HG02759 (cell line): ENCODE results near the gene C1QL4.

ENCODE experiments used
- ATAC-seq: cut with Tn5 transposase; IDR thresholded peaks from one replicate; pipeline ENCODE4 v1.9.1; 2021; ENCODE audit warnings: mild to moderate bottlenecking, moderate library complexity; ENCODE audit not compliant: unreplicated experiment

C1QL4 gene

DNA sequence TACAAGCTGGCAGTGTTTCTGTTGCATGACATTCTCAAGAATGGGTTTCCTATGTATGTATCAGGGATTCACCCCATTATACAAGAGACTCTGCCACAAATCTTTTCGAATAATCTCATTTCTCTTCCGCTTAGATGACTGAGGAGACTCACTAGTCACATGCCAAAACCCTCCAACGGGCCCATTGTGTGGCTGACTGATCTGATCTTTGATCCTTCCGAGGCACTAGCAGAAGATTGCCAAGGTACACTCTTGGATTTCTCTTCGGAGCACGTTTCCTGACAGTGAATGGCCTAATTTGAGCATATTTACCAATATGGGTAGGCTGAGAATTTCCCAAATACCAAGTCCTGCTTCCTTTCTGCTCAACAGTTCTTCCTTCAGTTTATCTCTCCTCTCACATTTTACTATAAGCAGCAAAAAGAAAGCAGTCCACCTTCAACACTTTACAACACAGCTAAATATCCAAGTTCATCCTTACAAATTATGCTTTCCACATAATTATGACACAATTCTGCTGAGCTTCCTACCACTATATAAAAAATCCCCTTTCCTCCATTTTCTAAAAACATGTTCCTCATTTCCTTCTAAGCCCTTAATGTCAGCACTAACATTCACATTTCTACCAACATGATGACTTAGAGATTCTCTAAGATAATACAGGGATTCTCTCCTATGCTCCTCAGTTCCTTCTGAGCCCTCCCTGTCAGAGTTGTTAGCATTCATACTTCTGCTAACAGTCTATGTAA, 31.1 kb downstream of the C1QL4 start:
- no peak for ATAC-seq

DNA sequence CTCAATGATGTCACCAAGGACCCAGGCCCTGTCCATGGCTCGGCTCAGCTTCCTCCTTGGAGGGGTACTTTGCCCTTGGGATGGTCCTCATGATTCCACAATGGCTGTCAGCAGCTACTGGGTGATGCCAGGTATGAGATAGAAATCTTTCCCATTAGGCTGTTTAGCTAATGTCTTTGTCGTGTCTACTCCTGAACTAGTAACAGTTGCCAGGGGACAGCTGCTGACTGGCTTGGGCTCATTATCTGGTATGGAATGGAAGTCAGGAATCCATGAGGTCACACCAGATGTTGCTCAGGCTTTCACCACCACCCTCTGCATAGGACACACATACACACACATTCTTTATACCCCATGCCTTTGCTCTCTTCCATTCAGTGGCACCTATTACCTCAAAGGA, 32.8 kb downstream of the C1QL4 start:
- no peak for ATAC-seq

DNA sequence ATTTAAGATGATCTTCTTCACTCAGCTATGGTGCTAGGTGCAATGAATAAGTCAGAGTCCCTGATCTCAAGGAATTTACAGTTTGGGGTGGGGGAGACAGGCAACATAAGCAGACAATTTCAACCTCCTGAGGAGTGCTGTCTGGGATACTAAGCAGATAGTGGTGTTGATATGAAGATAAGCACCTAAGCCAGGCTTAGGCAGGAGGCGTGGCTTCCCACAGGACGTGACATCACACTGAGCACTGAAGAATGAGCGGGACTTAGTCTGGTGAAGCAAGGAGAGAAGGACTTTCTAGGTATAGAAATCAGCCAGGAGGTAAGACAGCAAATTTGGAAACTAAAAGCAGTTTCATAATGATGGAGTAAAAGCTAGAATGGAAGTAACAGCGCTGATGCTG, 35.2 kb downstream of the C1QL4 start:
- no peak for ATAC-seq

DNA sequence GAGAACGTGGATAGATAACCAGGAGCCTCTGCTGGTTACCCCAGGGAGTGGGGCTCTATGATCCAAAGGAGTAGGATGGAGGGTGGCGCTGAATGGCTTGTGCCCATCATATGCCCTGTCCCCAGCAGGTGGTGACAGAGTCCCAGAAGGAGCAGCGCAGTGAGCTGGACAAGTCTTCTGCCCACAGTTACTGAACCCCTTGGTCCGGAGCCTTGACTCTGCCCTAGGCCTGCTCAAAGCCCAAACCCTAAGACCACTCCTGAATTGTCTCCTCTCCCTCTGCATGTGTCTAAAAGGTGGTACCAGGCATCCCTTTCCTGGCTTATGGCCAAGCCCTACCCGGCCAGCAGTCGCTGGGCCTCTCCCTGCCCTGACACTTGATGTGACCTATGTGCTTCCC, 38.8 kb downstream of the C1QL4 start:
- ATAC-seq, result no peak

DNA sequence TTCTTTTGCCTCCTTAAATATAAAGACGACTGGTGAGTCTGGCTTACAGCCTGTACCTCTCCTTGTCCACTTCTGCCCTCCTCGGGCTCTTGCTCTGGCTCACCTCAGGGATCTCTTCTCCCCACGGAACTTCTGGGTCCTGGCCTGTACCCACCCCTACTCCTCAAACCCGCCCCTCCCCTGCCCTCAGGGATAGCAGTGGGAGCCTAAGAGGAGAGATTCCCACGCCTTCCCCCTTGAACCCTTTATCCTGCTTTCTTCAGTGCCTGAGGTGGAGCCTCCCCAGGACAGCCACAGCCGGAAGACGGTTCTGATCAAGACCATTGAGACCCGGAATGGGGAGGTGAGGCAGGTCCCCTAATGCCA, 39.3 kb downstream of the C1QL4 start:
- ATAC-seq, result no peak

DNA sequence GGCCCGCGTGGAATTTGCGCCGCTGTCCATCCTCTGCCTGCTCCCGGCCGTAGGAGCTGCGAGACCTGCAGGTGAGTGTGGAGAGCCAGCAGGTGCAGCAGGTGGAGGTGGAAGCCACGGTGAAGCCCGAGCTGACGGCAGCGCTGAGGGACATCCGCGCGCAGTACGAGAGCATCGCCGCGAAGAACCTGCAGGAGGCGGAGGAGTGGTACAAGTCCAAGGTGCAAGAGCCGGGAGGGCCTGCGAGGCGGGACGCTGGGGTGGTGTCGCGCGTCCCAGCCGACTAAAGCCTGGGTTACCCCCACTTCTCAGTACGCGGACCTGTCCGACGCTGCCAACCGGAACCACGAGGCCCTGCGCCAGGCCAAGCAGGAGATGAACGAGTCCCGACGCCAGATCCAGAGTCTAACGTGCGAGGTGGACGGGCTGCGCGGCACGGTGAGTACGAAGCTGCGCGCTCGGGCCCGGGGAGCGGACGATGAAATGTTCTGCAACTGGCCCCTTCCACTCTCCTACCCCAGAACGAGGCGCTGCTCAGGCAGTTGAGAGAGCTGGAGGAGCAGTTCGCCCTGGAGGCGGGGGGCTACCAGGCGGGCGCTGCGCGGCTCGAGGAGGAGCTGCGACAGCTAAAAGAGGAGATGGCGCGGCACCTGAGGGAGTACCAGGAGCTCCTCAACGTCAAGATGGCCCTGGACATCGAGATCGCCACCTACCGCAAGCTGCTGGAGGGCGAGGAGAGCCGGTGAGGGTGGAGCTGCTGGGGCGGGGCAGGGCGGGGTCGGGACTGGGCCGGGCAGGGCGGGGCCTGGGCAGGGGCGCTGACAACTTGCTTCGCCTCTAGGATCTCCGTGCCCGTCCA, 39.9 kb downstream of the C1QL4 start:
- ATAC-seq, result no peak

DNA sequence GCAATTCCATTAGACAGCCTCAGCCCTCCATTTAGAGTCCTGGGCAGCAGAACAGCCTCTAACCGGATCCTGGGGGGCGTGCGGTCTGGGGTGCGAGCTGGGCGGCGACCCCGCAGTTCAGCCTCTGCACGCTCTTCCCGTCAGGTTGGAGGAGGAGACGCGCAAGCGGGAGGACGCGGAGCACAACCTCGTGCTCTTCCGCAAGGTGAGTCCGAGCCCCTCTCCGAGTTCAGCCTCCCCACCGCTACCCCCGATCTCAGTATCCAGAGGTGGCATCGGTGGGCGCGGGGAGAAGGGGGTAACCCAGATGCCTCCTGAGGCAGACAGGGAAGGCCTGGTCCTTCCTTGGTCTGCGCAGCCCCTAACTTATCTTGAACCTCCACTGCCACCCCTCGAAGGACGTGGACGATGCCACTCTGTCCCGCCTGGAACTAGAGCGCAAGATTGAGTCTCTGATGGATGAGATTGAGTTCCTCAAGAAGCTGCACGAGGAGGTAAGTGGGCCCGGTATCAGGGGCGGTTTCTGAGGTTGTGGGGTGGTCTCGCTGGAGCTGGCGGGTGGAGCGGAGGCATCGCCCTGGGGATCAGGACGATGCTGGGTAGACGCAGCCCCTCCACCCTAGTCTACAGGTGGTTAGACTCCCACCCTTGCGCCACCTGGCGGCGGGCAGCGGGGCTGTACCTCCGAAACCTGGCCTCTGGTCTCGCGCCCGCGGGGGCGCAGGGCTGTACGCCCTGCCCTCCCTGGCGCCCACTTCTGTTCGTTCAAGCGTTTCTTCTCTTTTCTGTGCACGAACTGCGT, 40.8 kb downstream of the C1QL4 start:
- no peak for ATAC-seq

DNA sequence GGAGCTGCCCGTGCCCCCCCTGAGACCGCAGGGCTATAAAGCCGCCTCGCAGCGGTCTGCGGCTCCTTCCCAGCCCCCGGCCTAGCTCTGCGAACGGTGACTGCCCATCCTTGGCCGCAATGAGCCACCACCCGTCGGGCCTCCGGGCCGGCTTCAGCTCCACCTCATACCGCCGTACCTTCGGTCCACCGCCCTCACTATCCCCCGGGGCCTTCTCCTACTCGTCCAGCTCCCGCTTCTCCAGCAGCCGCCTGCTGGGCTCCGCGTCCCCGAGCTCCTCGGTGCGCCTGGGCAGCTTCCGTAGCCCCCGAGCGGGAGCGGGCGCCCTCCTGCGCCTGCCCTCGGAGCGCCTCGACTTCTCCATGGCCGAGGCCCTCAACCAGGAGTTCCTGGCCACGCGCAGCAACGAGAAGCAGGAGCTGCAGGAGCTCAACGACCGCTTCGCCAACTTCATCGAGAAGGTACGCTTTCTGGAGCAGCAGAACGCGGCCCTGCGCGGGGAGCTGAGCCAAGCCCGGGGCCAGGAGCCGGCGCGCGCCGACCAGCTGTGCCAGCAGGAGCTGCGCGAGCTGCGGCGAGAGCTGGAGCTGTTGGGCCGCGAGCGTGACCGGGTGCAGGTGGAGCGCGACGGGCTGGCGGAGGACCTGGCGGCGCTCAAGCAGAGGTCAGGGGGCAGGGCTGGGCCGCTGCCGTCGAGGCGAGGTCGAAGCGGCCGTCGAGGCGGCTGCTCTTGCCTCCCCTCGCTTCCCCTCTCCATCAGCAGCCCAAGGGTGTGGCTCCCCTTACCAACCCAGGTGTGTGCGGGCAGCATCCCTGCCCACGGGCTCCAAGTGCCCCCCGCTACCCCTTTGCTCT, 41.7 kb downstream of the C1QL4 start, which contains the start of gene PRPH:
Gene PRPH, plus strand, starts transcription at position 66 of the 855 bp plus-strand sequence. Its CDS starts 54 bp downstream, at position 120.
- no peak for ATAC-seq

DNA sequence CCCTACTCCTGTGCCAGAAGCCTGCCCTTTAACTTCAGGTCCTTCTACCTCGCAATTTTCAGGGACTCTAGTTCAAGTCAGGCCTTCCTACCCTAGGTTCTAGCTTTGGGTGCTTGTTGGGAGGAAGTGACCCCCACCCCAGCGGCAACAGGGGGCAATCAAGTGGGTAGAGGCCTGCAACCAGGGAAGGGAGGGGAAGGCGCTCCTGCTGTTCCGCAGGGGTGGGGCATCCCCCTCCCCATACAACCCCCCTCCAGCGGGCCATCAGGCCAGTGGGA, 42.2 kb downstream of the C1QL4 start:
- no peak for ATAC-seq

DNA sequence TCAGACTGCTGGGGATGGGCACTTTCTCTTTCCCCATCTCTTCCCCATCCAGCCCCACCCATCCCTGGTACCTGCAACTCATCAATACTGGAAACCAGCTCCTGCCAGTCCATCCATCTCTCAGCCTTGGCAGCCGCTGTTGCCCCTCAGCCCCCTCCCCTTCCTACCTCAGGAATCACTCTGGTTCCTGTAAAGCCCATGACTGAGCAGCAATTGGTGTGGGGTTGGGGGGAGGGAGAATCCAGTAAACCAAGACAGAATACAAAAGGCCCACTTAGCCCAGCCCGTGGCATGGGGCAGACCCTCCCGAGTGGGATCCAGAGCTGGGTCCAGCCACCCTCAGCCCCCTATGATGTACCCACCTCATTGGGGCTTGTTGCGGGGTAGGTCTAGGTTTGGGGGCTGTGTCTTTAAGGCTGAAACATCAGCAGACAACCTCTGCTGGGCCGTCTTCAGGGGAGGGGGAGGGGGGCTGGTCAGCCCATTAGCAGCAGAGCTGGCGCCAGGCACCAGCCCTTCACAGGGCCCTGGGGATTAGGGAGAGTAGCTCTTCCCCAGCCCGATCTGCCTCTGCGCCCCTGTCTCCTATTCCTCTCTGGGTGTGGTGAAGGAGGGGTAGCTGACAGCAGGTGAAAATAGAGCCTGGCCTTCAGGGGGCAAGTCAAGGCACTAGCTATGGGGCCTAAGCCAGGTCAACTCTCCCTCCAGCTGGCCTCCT, 42.7 kb downstream of the C1QL4 start:
- ATAC-seq, result no peak

DNA sequence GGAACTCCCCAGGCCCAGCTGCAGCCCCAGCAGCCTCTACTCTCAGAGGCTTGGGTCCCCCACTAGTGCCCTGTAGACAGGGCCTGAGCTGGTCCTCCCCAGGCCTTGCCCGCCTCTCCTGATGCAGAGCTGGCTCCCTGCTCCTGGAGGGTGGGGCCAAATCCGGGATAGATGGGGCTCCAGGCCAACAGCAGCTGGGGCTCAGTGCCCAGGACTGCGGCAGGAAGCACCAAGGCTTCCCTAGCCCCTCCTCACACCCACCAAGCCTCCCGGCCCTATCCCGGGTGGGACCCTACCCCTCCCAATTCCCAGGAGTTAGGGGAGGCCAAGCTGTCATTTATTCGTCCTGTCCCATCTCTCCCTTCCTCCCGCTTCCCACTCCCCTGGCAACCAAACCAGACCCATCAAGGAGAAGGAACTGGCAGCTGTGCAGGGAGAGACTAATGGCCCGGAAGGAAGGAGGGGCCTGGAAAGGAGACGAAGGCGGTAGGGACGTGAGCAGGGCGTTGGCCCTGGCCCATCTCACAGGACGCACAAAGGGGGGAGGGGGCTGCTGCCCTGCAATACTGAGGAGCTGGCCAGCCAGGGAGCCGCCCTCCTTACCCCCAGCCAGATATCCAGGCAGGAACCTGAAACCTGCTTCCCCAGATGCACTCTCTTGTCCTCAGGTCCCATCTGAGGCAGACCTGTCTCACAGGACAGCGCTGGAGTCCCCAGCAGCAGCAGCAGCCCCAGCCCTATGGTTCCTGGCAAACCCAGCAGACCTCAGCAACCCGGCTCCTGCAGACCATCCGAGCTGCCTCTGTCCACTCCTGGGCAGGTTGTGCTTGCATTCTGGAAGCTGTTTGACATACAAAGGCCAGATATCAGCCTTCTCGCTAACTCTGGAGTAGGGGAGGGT, 43.7 kb downstream of the C1QL4 start:
- no peak for ATAC-seq

DNA sequence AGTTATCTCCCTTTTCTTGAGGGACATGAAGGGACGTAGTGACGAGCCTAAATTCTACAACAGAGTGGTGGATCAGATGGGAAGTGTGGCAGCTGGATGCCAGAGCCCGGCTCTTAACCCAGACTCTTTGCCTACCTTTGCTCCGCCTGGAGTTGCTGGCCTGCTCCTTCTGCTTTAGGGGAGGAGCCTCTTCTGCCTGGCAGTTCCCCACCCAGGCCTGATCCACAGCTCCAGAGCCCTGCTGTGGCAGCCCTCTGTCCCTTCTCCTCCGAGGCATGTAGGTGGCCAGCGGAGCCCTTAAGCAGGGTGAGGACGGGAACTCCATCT, 44.3 kb downstream of the C1QL4 start:
- ATAC-seq, result no peak

DNA sequence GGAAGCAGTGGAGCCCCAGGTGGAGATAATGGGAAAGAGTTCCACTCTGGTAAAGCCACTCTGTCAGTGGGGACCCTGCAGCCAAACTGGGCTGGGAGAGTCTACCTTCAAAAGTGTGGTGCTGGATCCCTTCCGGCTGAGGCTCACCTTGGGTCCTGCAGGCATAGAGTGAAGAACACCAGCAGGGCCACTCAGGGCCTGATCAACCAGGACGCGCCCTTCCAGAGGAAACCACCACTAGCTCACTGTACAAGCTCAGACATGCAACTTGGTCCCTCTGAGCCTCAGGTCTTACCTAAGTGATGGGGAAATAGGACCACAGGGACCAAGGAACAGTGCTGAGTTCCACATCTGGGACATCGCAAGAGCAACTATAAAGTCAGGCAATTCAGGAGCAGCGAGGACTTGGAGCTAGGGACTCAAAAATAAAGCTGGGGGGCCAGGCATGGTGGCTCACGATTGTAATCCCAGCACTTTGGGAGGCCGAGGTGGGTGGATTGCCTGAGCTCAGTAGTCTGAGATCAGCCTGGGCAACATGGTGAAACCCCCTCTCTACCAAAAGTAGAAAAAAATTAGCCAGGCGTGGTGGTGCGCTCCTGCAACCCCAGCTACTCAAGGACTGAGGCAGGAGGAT, 47.9 kb downstream of the C1QL4 start:
- ATAC-seq, result no peak

DNA sequence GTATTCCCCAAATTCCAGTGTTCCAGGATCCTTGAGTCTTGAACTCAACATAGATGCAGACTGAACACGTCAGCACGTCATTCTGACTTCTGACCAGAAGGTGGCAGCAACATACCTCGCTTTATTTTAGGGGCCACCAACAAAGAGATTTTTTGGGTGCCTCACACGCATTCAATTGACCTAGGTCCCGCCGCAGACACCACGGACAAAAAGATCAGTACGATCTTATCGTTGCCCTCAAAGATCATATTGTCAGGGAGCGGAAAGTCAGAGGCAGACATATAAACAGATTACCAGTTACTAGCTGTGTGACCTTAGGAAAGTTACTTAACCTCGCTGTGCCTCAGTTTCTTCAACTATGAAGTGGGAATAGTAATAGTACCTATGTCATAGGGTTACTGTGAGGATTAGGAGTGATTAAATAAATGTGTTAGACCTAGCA, 48.6 kb downstream of the C1QL4 start:
- no peak for ATAC-seq

DNA sequence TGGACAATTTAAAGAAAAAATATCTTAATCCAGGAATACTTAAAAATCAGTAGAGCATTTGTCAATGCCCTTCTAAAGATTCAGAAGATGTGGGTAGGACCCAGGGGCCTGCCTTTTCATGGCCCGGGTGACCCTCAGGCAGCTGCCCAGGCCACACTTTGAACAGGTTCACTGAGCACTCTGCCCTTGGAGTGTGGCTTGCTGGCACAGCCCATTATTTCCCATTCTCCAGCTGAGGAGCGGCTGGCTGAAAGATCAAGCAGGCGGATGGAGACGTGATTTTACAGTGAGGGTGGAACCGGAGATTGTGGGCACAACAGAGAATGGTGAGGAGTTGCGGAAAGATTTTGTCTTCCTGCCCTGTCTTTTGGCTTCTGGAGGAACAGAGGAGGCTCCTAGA, 49.1 kb downstream of the C1QL4 start:
- no peak for ATAC-seq

DNA sequence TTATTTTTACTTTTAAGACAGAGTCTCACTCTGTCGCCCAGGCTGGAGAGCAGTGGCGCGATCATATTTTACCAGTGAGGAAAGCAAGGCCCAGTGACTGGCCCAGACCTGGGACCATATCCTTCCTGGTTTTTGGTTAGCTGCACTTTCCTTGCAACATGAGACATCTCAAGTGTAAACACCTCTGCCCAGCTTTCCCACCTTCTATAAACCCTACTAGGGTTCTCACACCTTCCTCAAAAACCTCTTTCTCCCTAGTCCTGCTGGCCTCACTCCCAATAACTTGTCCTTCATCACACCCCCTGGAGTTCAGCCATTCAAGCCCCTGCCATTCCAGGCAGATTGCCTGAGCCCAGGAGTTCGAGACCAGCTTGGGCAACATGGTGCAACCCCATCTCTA, 52.3 kb downstream of the C1QL4 start:
- ATAC-seq, result no peak

DNA sequence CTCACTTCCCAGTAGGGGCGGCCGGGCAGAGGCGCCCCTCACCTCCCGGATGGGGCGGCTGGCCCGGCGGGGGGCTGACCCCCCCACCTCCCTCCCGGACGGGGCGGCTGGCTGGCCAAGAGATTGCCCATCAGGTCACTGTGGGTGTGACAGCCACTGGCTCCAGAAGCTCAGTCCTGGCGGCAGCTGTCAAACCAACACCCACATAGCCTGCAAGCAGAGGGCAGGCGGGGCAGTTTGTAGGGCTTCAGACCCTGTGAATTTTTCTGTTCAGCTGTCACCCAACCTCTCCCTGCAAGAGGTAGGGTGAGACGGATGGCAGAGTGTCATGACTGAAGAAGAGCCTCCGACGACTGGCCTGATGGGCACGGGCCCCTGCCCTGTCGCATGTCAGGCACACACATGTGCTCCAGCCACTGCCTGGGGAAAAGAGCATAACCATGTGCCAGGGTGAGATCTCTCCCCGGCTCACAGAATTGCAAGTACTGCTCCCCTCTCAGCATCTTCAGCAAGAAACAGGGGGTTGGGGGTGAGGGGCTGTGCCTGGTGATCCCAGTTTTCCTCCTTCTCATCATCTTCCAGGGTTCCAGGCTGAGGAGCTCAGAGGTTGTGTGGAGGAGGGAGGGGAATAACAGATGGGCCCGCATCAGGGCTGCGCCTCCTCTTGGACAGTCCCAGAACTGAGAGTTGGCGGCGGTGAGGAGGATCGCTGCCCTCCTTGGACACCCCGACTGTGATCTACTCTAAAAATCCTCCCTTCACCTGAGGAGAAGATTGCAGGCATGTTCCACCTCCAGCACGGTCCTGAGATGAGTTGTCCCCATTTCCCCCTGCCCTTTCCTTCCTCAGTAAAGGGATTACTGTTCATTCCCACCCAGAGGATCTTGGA, 53.2 kb downstream of the C1QL4 start:
- no peak for ATAC-seq
